Activated CD4-positive, alpha-beta T cell treated with anti-CD3 and anti-CD28 coated beads, Interleukin-2, amount 50 U/mL, for 24 hours (primary cell): ENCODE results near the gene IRF4.
"Not testable (repeated sequence)": the region's sequence is repeated elsewhere in the genome, so short reads cannot be mapped to it uniquely, and the experiment has no call there.

Experiments used
- DNase-seq, 2 donors: peaks; one replicate each; pipeline ENCODE4 v3.0.0-alpha.2; 2020; ENCODE audit warnings: low read depth in 1 of 2, low spot score in 1 of 2

Gene IRF4

GRCh38 chr6:415087-415486 is 23.5 kb downstream of the IRF4 start:
- DNase-seq, result no peak

GRCh38 chr6:421211-421610 is 29.7 kb downstream of the IRF4 start:
- no peak for DNase-seq

- DNase-seq, result peak in 1 of 2 donors; percentile 74
Observed at GRCh38 chr6:422433-423054, 31.0 kb downstream of the IRF4 start.

- DNase-seq, result no peak
Observed at GRCh38 chr6:423055-423798, 31.7 kb downstream of the IRF4 start.

GRCh38 chr6:423799-424345 is 32.3 kb downstream of the IRF4 start:
- no peak for DNase-seq

GRCh38 chr6:424741-425417 is 33.3 kb downstream of the IRF4 start:
- DNase-seq, result no peak

- not testable (repeated sequence) for DNase-seq
Observed at GRCh38 chr6:425418-425788, 33.9 kb downstream of the IRF4 start.

GRCh38 chr6:426198-426738 is 34.7 kb downstream of the IRF4 start:
- DNase-seq, result not testable (repeated sequence)

GRCh38 chr6:428047-428603 is 36.6 kb downstream of the IRF4 start:
- DNase-seq, result no peak

GRCh38 chr6:429515-430121 is 38.1 kb downstream of the IRF4 start:
- DNase-seq, result no peak

- DNase-seq, result no peak
Observed at GRCh38 chr6:431504-431903, 40.0 kb downstream of the IRF4 start.

GRCh38 chr6:431986-432385 is 40.4 kb downstream of the IRF4 start:
- no peak for DNase-seq

- no peak for DNase-seq
Observed at GRCh38 chr6:434051-434705, 42.6 kb downstream of the IRF4 start.

- DNase-seq, result no peak
Observed at GRCh38 chr6:435441-436307, 44.1 kb downstream of the IRF4 start.

GRCh38 chr6:436308-437036 is 44.9 kb downstream of the IRF4 start:
- DNase-seq, result no peak

- DNase-seq, result no peak
Observed at GRCh38 chr6:437037-437392, 45.5 kb downstream of the IRF4 start.

- no peak for DNase-seq
Observed at GRCh38 chr6:438634-439170, 47.1 kb downstream of the IRF4 start.

- no peak for DNase-seq
Observed at GRCh38 chr6:439641-440167, 48.2 kb downstream of the IRF4 start.
